T-helper 2 cell (primary cell): Measurements from ENCODE around the gene MCRIP1.

Source experiments
- DNase-seq, 5 experiments: peaks; one replicate each; pipeline versions ENCODE4 v3.0.0 to v3.0.0-alpha.2; 2012 to 2022

The MCRIP1 gene

GRCh38 chr17:81817758-81818147, 15.3 kb downstream of the MCRIP1 start:
- no peak for DNase-seq

- no peak for DNase-seq
Measured at GRCh38 chr17:81815646-81815986, 17.5 kb downstream of the MCRIP1 start.

GRCh38 chr17:81814748-81815645, 18.1 kb downstream of the MCRIP1 start:
- no peak for DNase-seq

- no peak for DNase-seq
Measured at GRCh38 chr17:81813861-81814683, 19.0 kb downstream of the MCRIP1 start.

GRCh38 chr17:81813371-81813684, 19.8 kb downstream of the MCRIP1 start:
- DNase-seq = no peak

- no peak for DNase-seq
Measured at GRCh38 chr17:81812571-81813370, 20.3 kb downstream of the MCRIP1 start.

GRCh38 chr17:81811705-81812570, 21.2 kb downstream of the MCRIP1 start:
- no peak for DNase-seq

GRCh38 chr17:81810892-81811704, 22.0 kb downstream of the MCRIP1 start:
- DNase-seq = no peak

- no peak for DNase-seq
Measured at GRCh38 chr17:81810476-81810875, 22.6 kb downstream of the MCRIP1 start.

GRCh38 chr17:81809556-81809998, 23.5 kb downstream of the MCRIP1 start:
- DNase-seq = no peak

GRCh38 chr17:81808778-81809555, 24.1 kb downstream of the MCRIP1 start:
- DNase-seq = no peak

- DNase-seq = no peak
Measured at GRCh38 chr17:81807839-81808238, 25.3 kb downstream of the MCRIP1 start.

- DNase-seq = no peak
Measured at GRCh38 chr17:81807210-81807719, 25.8 kb downstream of the MCRIP1 start.

- no peak for DNase-seq
Measured at GRCh38 chr17:81806461-81807209, 26.5 kb downstream of the MCRIP1 start.

- DNase-seq = no peak
Measured at GRCh38 chr17:81805707-81806460, 27.2 kb downstream of the MCRIP1 start.

GRCh38 chr17:81804559-81805399, 28.3 kb downstream of the MCRIP1 start:
- no peak for DNase-seq

- DNase-seq = no peak
Measured at GRCh38 chr17:81803728-81804558, 29.1 kb downstream of the MCRIP1 start, which contains the start of gene GCGR. GCGR (plus strand) TSS chr17:81804150; CDS start chr17:81809019, 4,869 bp downstream.
